GM19468 (cell line): ENCODE results near the gene TADA3.

Source experiments
- ATAC-seq: cut with Tn5 transposase; IDR thresholded peaks from one replicate; pipeline ENCODE4 v1.9.1; 2021; ENCODE audit warnings: mild to moderate bottlenecking, moderate library complexity, moderate number of reproducible peaks; ENCODE audit not compliant: unreplicated experiment; ENCODE audit errors: extremely low read depth

The TADA3 gene

DNA sequence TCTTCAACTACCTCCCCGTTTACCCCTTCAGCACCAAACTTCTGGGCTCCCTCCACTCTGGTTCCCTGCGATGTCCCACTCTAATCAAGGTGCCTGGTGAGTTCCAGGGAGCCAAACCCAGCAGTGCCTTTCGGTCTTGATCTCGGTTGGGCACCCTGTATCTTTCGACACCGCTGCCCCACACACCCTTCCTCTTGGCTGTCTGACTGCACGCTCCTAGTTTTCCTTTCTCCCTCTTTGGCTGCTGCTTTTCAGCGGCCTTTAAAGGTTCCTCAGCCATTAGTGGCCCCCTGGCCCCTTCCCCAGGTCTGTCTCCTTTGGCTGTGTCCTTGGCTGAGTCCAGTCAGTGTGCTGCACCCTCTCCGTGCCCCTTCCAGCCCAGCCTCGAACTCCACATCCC, 18.6 kb upstream of the TADA3 start:
- ATAC-seq: no peak

DNA sequence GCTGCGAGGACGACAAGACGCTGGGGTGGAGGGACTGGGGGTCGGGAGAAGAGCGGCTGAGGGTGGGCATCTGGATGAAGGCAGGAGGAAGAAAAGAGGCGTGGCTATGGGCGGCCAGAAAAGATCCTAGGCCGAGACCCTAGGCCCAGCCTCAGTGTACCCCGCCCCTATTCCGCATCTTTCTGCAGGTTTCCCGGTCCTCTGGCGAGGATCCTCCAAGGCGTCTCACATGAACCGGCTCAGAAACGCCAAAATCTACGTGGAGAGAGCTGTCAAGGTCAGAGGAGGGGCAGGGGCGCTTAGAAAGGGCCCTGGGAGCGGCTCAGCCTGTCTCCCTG, 18.1 kb upstream of the TADA3 start:
- ATAC-seq: no peak

GRCh38 chr3:9809615-9810432, 17.6 kb upstream of the TADA3 start, which contains the start of gene TTLL3:
Gene TTLL3, plus strand, starts transcription at chr3:9810262. Its CDS starts 400 bp downstream, at chr3:9810662.
- peak; percentile 38 for ATAC-seq

GRCh38 chr3:9809239-9809614, 17.0 kb upstream of the TADA3 start:
- no peak for ATAC-seq

DNA sequence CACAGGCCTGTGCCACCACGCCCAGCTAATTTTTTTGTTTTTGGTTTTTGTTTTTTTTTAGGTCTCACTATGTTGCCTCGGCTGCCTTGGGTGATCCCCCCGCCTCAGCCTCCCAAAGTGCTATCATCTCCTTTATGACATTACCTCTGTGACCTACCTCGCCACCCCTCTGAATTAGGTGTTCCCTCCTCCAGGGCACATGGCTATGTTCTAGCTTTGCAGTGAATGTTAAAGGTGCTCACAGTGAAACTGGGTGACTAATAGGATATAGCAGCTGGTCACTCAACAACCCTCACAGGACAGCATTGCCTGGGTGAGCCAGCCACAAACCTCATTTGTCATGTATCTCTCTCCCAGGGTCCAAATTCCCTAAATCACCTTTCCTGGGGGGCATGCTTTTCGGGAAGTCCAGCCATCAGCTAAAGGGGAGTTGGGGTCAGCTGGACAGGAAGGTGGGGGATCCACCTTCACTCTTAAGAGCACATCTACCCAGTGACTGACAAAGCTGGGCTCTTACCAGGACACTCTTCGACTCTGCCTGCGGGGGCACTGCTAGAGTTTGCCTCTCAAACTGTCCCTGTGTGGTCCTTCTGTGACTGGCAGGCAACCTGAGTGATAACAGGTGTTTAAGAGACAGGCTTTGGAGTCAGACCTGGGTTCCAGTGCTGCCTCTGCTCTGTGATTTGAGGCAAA, 16.2 kb upstream of the TADA3 start:
- peak; percentile 27 for ATAC-seq

DNA sequence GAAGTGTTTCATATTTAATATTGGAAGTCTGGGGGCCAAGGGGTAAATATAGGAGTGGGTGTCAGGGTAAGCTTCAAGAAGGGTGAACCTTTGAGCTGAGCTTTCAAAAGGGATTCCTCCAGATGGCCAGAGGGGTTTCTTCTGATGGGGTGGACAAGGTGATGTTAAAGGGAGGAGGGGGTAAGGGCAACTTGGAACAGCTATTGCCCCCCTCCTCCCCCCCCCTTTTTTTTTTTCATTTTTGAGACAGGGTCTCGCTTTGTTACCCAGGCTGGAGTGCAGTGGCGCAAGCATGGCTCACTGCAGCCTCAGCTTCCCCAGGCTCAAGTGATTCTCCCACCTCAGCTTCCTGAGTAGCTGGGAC, 15.7 kb upstream of the TADA3 start:
- no peak for ATAC-seq

GRCh38 chr3:9806688-9807589, 14.7 kb upstream of the TADA3 start:
- no peak for ATAC-seq

DNA sequence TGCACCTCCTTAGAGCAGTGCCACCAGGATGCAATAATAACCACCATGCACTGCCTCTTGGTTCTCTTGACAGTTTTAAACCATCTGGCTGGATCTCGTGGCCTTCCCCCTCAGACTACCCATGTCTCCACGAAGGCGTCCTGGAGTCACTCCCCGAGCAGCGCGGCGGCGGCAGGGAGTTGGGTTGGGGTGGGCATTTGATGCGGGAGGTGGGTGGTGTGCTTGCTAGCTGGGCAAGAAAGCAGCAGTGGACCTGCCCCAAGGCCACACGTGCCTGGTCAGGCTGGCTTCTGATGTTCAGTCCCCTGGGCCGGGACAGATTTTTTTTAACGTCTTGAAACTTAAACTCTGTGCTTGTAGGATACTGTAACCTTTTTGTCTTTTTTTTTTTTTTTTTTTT, 13.9 kb upstream of the TADA3 start:
- ATAC-seq: no peak

GRCh38 chr3:9804996-9805395, 12.7 kb upstream of the TADA3 start:
- ATAC-seq: no peak

- no peak for ATAC-seq
Measured at GRCh38 chr3:9803494-9803893, 11.2 kb upstream of the TADA3 start.

GRCh38 chr3:9800529-9800928, 8.3 kb upstream of the TADA3 start:
- ATAC-seq: no peak

GRCh38 chr3:9797196-9797945, 5.1 kb upstream of the TADA3 start:
- ATAC-seq: no peak

DNA sequence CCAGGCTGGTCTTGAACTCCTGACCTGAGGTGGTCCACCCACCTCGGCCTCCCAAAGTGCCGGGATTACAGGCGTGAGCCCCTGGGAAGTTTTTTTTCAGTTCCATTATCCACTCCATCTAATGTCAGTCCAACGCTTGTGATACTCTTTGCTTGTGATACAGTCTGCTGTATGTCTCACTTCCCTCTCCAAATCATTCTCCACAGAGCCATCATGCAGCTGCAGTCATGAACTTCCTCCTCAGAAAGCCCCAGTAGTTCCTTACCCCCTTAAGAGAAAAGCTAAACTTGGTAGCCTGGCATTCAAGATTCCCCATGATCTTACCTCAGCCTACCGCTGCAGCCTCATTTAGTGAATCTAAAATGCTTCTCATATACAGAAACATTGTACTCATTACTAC, 2.9 kb upstream of the TADA3 start:
- no peak for ATAC-seq

DNA sequence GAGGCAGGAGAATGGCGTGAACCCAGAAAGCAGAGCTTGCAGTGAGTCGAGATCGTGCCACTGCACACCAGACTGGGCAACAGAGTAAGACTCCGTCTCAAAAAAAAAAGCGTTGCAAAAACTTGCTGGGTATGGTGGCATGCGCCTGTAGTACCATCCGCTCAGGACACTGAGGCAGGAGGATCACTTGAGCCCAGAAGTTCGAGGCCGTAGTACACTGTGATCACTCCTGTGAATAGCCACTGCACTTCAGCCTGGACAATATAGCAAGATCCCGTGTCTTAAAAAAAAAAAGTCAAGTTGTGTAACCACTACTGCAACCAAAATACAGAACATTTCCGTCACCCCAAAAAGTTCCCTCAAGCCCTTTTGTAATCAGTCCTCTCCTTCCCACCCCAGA, 2.1 kb upstream of the TADA3 start:
- no peak for ATAC-seq

GRCh38 chr3:9793161-9793781, 998 bp upstream of the TADA3 start:
- ATAC-seq: no peak

GRCh38 chr3:9791790-9792404, 376 bp downstream of the TADA3 start:
- no peak for ATAC-seq

DNA sequence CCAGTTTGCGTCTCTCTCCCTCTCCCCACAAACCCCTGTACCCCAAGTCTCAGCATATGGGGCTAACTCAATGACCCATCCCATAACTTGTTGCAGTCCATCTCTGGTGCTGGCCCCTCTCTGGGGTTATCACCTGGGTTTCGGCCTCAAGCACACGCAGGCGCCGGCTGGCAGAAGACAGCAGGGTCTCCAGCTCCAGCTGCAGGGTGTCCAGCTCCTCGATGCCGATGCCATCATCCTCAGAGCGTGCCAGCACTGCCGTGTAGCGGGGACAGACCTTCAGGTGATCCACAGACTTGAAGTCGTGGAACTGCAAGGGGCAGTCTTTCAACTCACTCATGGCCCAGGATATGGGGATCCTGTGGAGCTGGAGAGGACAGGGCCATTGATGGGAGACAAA, 1.1 kb downstream of the TADA3 start:
- ATAC-seq: no peak

DNA sequence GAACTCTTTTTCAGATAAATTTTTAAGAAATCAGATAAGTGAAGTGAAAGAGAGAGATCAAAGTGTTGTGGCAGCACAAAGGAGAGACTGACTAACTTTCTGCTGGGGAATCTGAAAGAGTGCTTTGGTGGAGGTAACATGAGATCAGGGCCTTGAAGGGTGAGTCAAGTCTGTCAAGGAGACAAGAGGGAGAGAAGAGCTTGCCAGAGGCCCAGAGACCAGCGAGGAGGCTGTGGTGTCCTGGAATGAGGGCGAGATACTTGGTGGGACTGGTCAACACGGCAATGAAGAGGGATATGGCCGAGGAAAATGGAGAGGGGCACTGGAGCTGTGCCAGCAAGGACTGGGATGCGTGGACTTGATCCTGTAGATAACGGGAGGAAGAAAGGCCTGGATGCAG, 4.6 kb downstream of the TADA3 start:
- ATAC-seq: no peak
